HepG2 (cell line): ENCODE measurements around the gene SSU72. TPM values are rescaled to one million over a fixed set of nuclear protein-coding genes. Genes with fewer than 3 reads are reported as not detected.
A peak's percentile ranks its signal among the peaks of the same experiment; 100 is the strongest.

Source experiments
- BRD4 ChIP-seq: sonication (generic); formaldehyde crosslinking; IDR thresholded peaks from 2 replicates; pipeline ENCODE4 v1.4.0; 2020; ENCODE audit warnings: missing genetic modification reagents
- CREB1 ChIP-seq, 2 experiments: fragments of 450-650 bp in 1 of 2; IDR thresholded peaks; 2 replicates each; pipeline ENCODE4 v1.6.1; 2016 to 2017; ENCODE audit warnings: control low read depth in 1 of 2, mild to moderate bottlenecking in 1 of 2, missing compliant biosample characterization in 1 of 2, missing genetic modification characterization in 1 of 2
- DNMT3B ChIP-seq: conservative IDR thresholded peaks from 2 replicates; pipeline ENCODE4 v1.6.1; 2016; ENCODE audit warnings: missing biosample characterization, control low read depth
- ELF1 ChIP-seq: sonication (generic); formaldehyde crosslinking; IDR thresholded peaks from 2 replicates; pipeline ENCODE4 v1.4.0; 2020; ENCODE audit warnings: missing genetic modification reagents
- HNRNPLL ChIP-seq: fragments of 200-400 bp; formaldehyde crosslinking; IDR thresholded peaks from 2 replicates; pipeline ENCODE4 v1.6.1; 2017; ENCODE audit warnings: mild to moderate bottlenecking, low read depth, low read length; ENCODE audit not compliant: poor library complexity, severe bottlenecking
- KAT8 ChIP-seq: IDR thresholded peaks from 2 replicates; pipeline ENCODE4 v1.6.1; 2016; ENCODE audit warnings: missing genetic modification reagents, missing compliant biosample characterization
- KDM5B ChIP-seq: sonication (generic); formaldehyde crosslinking; IDR thresholded peaks from 2 replicates; pipeline ENCODE4 v1.4.0; 2020; ENCODE audit warnings: missing genetic modification reagents, mild to moderate bottlenecking, borderline replicate concordance
- MED8 ChIP-seq: sonication (generic); formaldehyde crosslinking; IDR thresholded peaks from 2 replicates; pipeline ENCODE4 v1.8.1; 2023; ENCODE audit warnings: mild to moderate bottlenecking, missing genetic modification reagents; ENCODE audit not compliant: insufficient replicate concordance
- NFRKB ChIP-seq: fragments of 450-650 bp; IDR thresholded peaks from 2 replicates; pipeline ENCODE4 v1.6.1; 2017
- PHF8 ChIP-seq: sonication (generic); formaldehyde crosslinking; IDR thresholded peaks from 2 replicates; pipeline ENCODE4 v1.5.0; 2020; ENCODE audit warnings: missing genetic modification reagents
- RXRA ChIP-seq: sonication (generic); formaldehyde crosslinking; IDR thresholded peaks from 2 replicates; pipeline ENCODE4 v1.5.1; 2020; ENCODE audit warnings: missing genetic modification reagents
- SNAPC2 ChIP-seq: sonication (generic); formaldehyde crosslinking; IDR thresholded peaks from 2 replicates; pipeline ENCODE4 v1.8.1; 2022; ENCODE audit warnings: mild to moderate bottlenecking, missing genetic modification reagents
- SOX13 ChIP-seq, 3 experiments: fragments of 450-650 bp in 1 of 3; sonication (generic) in 1 of 3; formaldehyde crosslinking in 1 of 3; IDR thresholded peaks in 2 of 3; conservative IDR thresholded peaks in 1 of 3; 2 replicates each; pipeline versions ENCODE4 v1.5.0 to v1.6.1; 2016 to 2020; ENCODE audit warnings: antibody characterized with exemption in 1 of 3, mild to moderate bottlenecking in 1 of 3, missing compliant biosample characterization in 1 of 3, missing genetic modification reagents in 1 of 3, moderate library complexity in 1 of 3
- SOX6 ChIP-seq, 2 experiments: fragments of 450-650 bp in 1 of 2; sonication (generic) in 1 of 2; formaldehyde crosslinking in 1 of 2; IDR thresholded peaks; 2 replicates each; pipeline versions ENCODE4 v1.4.0 to v1.6.1; 2017 to 2020; ENCODE audit warnings: antibody characterized with exemption in 1 of 2, mild to moderate bottlenecking in 1 of 2, missing genetic modification reagents in 1 of 2
- SSRP1 ChIP-seq: IDR thresholded peaks from 2 replicates; pipeline ENCODE4 v1.6.1; 2016; ENCODE audit warnings: control low read depth
- SYNCRIP ChIP-seq: fragments of 200-400 bp; formaldehyde crosslinking; IDR thresholded peaks from 2 replicates; pipeline ENCODE4 v1.6.1; 2018; ENCODE audit warnings: mild to moderate bottlenecking, low read depth, low read length; ENCODE audit not compliant: insufficient read depth
- TAF1 ChIP-seq: sonication (generic); formaldehyde crosslinking; IDR thresholded peaks from 2 replicates; pipeline ENCODE4 v1.4.0; 2020; ENCODE audit warnings: missing genetic modification reagents
- ZNF24 ChIP-seq: fragments of 450-650 bp; IDR thresholded peaks from 2 replicates; pipeline ENCODE4 v1.6.1; 2017; ENCODE audit warnings: antibody characterized with exemption, mild to moderate bottlenecking
- ZNF256 ChIP-seq: sonication (generic); formaldehyde crosslinking; conservative IDR thresholded peaks from 2 replicates; pipeline ENCODE4 v1.4.0; 2020; ENCODE audit warnings: missing genetic modification reagents
- ZNF343 ChIP-seq: sonication (generic); formaldehyde crosslinking; IDR thresholded peaks from 2 replicates; pipeline ENCODE4 v1.4.0; 2020; ENCODE audit warnings: mild to moderate bottlenecking, missing genetic modification reagents
- ZNF468 ChIP-seq: sonication (generic); formaldehyde crosslinking; IDR thresholded peaks from 2 replicates; pipeline ENCODE4 v1.8.0; 2022; ENCODE audit warnings: mild to moderate bottlenecking, moderate library complexity, missing genetic modification reagents
- ZNF563 ChIP-seq: sonication (generic); formaldehyde crosslinking; IDR thresholded peaks from 2 replicates; pipeline ENCODE4 v1.8.0; 2022; ENCODE audit warnings: mild to moderate bottlenecking, moderate library complexity, missing genetic modification reagents
- ZNF703 ChIP-seq: sonication (generic); formaldehyde crosslinking; IDR thresholded peaks from 2 replicates; pipeline ENCODE4 v1.5.1; 2020; ENCODE audit warnings: missing genetic modification reagents, mild to moderate bottlenecking, moderate library complexity, borderline replicate concordance
- ZNF766 ChIP-seq: sonication (generic); formaldehyde crosslinking; IDR thresholded peaks from 2 replicates; pipeline ENCODE4 v1.5.0; 2020; ENCODE audit warnings: missing genetic modification reagents, borderline replicate concordance
- ZNF788 ChIP-seq: sonication (generic); formaldehyde crosslinking; IDR thresholded peaks from 2 replicates; pipeline ENCODE4 v1.5.0; 2020; ENCODE audit warnings: mild to moderate bottlenecking, missing genetic modification reagents, borderline replicate concordance
- polyA plus RNA-seq, 8 experiments: library from polyadenylated mRNA; depleted of rRNA in 3 of 8; stranded (reverse) in 7 of 8; unstranded in 1 of 8; fragments of >200 nt; fragmentation: Illumina TruSeq in 4 of 8; extraction: Trizol in 4 of 8; gene quantifications; 2 replicates each; pipeline versions ENCODE4 v1.2.1 to v1.2.3, GENCODE V29; 2011 to 2016; ENCODE audit warnings: low read depth in 4 of 8, missing spikeins in 1 of 8, mixed read lengths in 1 of 8; ENCODE audit not compliant: insufficient read depth in 1 of 8
- total RNA-seq, 5 experiments: library from RNA; depleted of rRNA; stranded (reverse); fragments of >200 nt; fragmentation: Illumina TruSeq; extraction: Trizol; gene quantifications; 2 replicates each; pipeline ENCODE4 v1.2.3, GENCODE V29; 2016; ENCODE audit warnings: low read depth in 1 of 5
- TF ChIP-seq, protein P1 (sequence below): sonication (generic); formaldehyde crosslinking; IDR thresholded peaks from 2 replicates; pipeline ENCODE4 v1.4.0; 2020; ENCODE audit warnings: missing genetic modification reagents
- TF ChIP-seq, protein P2 (sequence below): sonication (generic); formaldehyde crosslinking; IDR thresholded peaks from 2 replicates; pipeline ENCODE4 v1.5.0; 2020; ENCODE audit warnings: mild to moderate bottlenecking, missing genetic modification reagents
- TF ChIP-seq, protein P3 (sequence below): sonication (generic); formaldehyde crosslinking; IDR thresholded peaks from 2 replicates; pipeline ENCODE4 v1.4.0; 2020; ENCODE audit warnings: mild to moderate bottlenecking, missing genetic modification reagents

SSU72 gene
- total and polyA plus RNA-seq, 2 of the 13 experiments (the other 11 are each of a cell fraction or from before 2014, with no cell fraction given): 42.8 to 67.1 TPM

DNA sequence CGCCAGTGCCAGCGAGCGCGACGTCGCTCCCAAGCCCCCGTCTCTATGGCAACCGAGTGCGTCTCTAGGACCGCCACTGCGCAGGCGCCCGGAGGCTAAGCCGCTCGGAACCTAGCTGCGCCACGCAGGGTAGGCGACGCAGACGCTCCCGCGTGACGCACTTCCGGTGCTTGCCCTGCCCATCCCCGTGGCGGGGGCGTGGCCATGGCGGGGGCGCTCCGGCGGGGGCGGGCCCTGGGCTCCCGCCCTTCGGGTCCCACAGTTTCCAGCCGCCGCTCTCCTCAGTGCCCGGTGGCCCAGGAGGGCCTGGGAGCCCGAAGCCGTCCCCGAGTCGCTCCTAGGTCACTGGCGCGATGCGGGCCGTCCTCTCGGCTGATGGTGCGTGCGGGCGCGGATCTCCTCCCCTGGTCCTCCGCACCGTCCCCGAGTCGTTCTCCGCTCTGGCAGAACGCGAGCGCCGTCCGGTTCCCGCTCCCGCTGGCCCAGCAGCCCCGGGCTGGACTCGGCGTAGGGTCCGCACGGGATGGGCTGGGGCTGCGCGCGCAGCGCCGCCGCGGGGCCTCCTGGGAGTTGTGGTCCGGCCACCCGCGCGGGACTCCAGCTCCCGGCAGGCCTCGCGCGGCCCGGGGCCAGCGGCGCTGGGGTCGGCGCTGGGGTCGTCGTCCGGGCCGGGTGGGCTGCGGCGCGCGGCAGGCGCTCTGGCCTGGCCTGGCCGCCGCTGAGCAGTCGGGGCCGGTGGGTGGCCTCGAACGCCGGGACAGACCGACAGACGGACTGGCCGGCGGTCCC is 40.8 kb upstream of the SSU72 start, which contains the start of gene MIB2 (continued):
- TF ChIP-seq ZNF343 (peak; percentile 56; the same call in 1 of the 2 replicates), DNMT3B (CRISPR knock-in tag) (no peak), SNAPC2 (no peak), KDM5B (CRISPR knock-in tag) (peak; percentile 86), ZNF468 (CRISPR knock-in tag) (peak; percentile 88; the same call in 1 of the 2 replicates), SOX6 (IDR thresholded peaks at IDR 0.05) (no peak), SOX6 (CRISPR knock-in tag; IDR thresholded peaks at IDR 0.05) (0 out of 2 replicates have a peak, but pooled peaks have one; percentile 35), HNRNPLL (peak; percentile 63), ZNF788 (peak; percentile 66), ZNF703 (CRISPR knock-in tag) (no peak), ZNF256 (CRISPR knock-in tag) (0 out of 2 replicates have a peak, but pooled peaks have one; percentile 48), ELF1 (CRISPR knock-in tag) (peak; percentile 60), PHF8 (peak; percentile 95), RXRA (CRISPR knock-in tag) (no peak), NFRKB (no peak), TAF1 (CRISPR knock-in tag) (peak; percentile 93), ZNF766 (CRISPR knock-in tag) (no peak), CREB1 (IDR thresholded peaks at IDR 0.05) (peak; percentile 98), CREB1 (CRISPR knock-in tag; IDR thresholded peaks at IDR 0.05) (peak; percentile 93), SSRP1 (CRISPR knock-in tag) (peak; percentile 67; the same call in 1 of the 2 replicates), MED8 (CRISPR knock-in tag) (peak; percentile 43), BRD4 (CRISPR knock-in tag) (peak; percentile 81), ZNF24 (no peak), SOX13 (IDR thresholded peaks at IDR 0.05) (no peak), SOX13 (CRISPR knock-in tag; conservative IDR thresholded peaks at IDR 0.05 in 1 of 2, IDR thresholded peaks at IDR 0.05 in 1 of 2) (peak in 1 of 2 experiments; percentile 6; a peak in 1 of 4 replicates), ZNF563 (CRISPR knock-in tag) (peak; percentile 45; the same call in 1 of the 2 replicates), SYNCRIP (no peak), KAT8 (CRISPR knock-in tag) (peak; percentile 89)
- TF ChIP-seq, protein P1, sequence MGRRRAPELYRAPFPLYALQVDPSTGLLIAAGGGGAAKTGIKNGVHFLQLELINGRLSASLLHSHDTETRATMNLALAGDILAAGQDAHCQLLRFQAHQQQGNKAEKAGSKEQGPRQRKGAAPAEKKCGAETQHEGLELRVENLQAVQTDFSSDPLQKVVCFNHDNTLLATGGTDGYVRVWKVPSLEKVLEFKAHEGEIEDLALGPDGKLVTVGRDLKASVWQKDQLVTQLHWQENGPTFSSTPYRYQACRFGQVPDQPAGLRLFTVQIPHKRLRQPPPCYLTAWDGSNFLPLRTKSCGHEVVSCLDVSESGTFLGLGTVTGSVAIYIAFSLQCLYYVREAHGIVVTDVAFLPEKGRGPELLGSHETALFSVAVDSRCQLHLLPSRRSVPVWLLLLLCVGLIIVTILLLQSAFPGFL (CRISPR knock-in tag): no peak
- TF ChIP-seq, protein P2, sequence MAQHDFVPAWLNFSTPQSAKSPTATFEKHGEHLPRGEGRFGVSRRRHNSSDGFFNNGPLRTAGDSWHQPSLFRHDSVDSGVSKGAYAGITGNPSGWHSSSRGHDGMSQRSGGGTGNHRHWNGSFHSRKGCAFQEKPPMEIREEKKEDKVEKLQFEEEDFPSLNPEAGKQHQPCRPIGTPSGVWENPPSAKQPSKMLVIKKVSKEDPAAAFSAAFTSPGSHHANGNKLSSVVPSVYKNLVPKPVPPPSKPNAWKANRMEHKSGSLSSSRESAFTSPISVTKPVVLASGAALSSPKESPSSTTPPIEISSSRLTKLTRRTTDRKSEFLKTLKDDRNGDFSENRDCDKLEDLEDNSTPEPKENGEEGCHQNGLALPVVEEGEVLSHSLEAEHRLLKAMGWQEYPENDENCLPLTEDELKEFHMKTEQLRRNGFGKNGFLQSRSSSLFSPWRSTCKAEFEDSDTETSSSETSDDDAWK (CRISPR knock-in tag): no peak
- TF ChIP-seq, protein P3, sequence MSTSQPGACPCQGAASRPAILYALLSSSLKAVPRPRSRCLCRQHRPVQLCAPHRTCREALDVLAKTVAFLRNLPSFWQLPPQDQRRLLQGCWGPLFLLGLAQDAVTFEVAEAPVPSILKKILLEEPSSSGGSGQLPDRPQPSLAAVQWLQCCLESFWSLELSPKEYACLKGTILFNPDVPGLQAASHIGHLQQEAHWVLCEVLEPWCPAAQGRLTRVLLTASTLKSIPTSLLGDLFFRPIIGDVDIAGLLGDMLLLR (CRISPR knock-in tag): no peak
